SK-N-SH (cell line): ENCODE results near the gene TTYH3.

ENCODE experiments used
- ELF1 ChIP-seq: IDR thresholded peaks from 2 replicates; pipeline ENCODE4 v1.4.0; 2012
- EP300 ChIP-seq, 2 experiments: IDR thresholded peaks; 2 replicates each; pipeline versions ENCODE4 v1.4.0 to v1.6.1; 2012; ENCODE audit warnings: borderline replicate concordance in 1 of 2, low read depth in 1 of 2, low read length in 1 of 2
- EZH2phosphoT487 ChIP-seq: fragments of 200-600 bp; sonication (generic); IDR thresholded peaks from 2 replicates; pipeline ENCODE4 v1.6.1; 2017; ENCODE audit warnings: low read depth, mixed run types, mild to moderate bottlenecking, antibody characterized with exemption, moderate library complexity, borderline replicate concordance
- GABPA ChIP-seq: IDR thresholded peaks from 2 replicates; pipeline ENCODE4 v1.4.0; 2012; ENCODE audit warnings: low read depth, mild to moderate bottlenecking
- NRF1 ChIP-seq: IDR thresholded peaks from 2 replicates; pipeline ENCODE4 v1.6.1; 2012; ENCODE audit warnings: low read depth, mild to moderate bottlenecking, low read length
- POLR2AphosphoS5 ChIP-seq: IDR thresholded peaks from 2 replicates; pipeline ENCODE4 v1.6.1; 2012; ENCODE audit warnings: low read depth, low read length
- RAD21 ChIP-seq: IDR thresholded peaks from 2 replicates; pipeline ENCODE4 v1.6.1; 2012; ENCODE audit warnings: mild to moderate bottlenecking, low read length
- RFX5 ChIP-seq: IDR thresholded peaks from 2 replicates; pipeline ENCODE4 v1.6.1; 2012; ENCODE audit warnings: mild to moderate bottlenecking, improper control_type of control experiment, low read length
- TAF1 ChIP-seq: IDR thresholded peaks from 2 replicates; pipeline ENCODE4 v1.6.1; 2012; ENCODE audit warnings: low read depth, mild to moderate bottlenecking, low read length, moderate library complexity, borderline replicate concordance
- TF ChIP-seq, protein P1 (sequence below): fragments of 200-600 bp; sonication (generic); IDR thresholded peaks from 2 replicates; pipeline ENCODE4 v1.6.1; 2017; ENCODE audit warnings: antibody characterized with exemption, mild to moderate bottlenecking, moderate library complexity
- TF ChIP-seq, protein P2 (sequence below): IDR thresholded peaks from 2 replicates; pipeline ENCODE4 v1.6.1; 2012; ENCODE audit warnings: mild to moderate bottlenecking, low read depth, low read length, moderate library complexity
- TF ChIP-seq, protein P3 (sequence below): IDR thresholded peaks from 2 replicates; pipeline ENCODE4; 2012

DNA sequence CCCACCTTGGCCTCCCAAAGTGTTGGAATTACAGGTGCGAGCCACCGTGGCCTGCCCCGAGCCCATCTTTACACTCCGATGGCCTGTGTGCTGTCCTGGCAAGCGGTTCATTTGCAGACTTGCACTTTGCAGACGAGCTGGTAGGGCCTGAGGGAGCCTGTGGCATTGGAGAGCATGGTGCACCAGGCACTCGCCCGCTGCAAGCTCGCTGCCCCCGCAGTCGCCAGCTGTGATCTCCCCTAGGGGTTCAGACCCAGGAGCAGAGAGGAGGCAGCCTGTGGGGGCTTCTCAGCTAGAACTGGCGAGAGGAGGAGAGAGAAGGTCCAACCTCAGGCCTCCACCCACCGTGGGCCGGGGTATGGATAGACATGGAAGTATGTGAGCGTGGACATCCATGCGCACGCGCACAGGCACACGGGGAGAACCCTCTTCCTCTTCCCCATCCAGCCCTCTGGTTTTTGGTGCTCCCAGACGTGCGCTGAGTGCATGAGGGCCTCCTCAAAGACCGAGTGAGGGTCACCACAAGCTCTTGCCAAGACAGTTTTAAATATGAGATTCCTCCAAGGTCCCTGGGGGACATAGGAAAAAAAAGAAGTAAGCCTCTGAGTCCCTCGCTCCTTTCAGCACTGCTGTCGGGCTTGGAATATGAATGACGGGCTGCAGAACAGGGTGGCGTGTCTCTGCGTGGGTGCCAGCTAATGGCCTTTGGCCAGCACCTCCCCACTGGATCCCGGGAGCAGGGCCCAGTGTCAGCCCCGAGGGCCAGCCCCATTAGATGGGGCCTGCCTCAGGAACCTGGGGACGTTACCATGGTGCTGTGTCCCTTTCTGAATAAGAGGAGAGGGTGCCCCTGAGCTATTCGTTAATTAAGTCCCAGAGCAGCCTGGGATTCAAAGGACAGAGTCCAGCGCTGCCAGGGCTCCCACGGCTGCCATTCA is 15.1 kb upstream of the TTYH3 start:
- TF ChIP-seq POLR2AphosphoS5 (no peak), RFX5 (no peak), EZH2phosphoT487 (no peak), RAD21 (no peak), EP300 (IDR thresholded peaks at IDR 0.05; ENCODE audit: borderline replicate concordance in 1 of 2, low read depth in 1 of 2, low read length in 1 of 2) (no peak), ELF1 (no peak), NRF1 (no peak), TAF1 (no peak), GABPA (no peak)
- TF ChIP-seq, protein P1, sequence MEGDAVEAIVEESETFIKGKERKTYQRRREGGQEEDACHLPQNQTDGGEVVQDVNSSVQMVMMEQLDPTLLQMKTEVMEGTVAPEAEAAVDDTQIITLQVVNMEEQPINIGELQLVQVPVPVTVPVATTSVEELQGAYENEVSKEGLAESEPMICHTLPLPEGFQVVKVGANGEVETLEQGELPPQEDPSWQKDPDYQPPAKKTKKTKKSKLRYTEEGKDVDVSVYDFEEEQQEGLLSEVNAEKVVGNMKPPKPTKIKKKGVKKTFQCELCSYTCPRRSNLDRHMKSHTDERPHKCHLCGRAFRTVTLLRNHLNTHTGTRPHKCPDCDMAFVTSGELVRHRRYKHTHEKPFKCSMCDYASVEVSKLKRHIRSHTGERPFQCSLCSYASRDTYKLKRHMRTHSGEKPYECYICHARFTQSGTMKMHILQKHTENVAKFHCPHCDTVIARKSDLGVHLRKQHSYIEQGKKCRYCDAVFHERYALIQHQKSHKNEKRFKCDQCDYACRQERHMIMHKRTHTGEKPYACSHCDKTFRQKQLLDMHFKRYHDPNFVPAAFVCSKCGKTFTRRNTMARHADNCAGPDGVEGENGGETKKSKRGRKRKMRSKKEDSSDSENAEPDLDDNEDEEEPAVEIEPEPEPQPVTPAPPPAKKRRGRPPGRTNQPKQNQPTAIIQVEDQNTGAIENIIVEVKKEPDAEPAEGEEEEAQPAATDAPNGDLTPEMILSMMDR = no peak
- TF ChIP-seq, protein P2, sequence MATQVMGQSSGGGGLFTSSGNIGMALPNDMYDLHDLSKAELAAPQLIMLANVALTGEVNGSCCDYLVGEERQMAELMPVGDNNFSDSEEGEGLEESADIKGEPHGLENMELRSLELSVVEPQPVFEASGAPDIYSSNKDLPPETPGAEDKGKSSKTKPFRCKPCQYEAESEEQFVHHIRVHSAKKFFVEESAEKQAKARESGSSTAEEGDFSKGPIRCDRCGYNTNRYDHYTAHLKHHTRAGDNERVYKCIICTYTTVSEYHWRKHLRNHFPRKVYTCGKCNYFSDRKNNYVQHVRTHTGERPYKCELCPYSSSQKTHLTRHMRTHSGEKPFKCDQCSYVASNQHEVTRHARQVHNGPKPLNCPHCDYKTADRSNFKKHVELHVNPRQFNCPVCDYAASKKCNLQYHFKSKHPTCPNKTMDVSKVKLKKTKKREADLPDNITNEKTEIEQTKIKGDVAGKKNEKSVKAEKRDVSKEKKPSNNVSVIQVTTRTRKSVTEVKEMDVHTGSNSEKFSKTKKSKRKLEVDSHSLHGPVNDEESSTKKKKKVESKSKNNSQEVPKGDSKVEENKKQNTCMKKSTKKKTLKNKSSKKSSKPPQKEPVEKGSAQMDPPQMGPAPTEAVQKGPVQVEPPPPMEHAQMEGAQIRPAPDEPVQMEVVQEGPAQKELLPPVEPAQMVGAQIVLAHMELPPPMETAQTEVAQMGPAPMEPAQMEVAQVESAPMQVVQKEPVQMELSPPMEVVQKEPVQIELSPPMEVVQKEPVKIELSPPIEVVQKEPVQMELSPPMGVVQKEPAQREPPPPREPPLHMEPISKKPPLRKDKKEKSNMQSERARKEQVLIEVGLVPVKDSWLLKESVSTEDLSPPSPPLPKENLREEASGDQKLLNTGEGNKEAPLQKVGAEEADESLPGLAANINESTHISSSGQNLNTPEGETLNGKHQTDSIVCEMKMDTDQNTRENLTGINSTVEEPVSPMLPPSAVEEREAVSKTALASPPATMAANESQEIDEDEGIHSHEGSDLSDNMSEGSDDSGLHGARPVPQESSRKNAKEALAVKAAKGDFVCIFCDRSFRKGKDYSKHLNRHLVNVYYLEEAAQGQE = no peak
- TF ChIP-seq, protein P3, sequence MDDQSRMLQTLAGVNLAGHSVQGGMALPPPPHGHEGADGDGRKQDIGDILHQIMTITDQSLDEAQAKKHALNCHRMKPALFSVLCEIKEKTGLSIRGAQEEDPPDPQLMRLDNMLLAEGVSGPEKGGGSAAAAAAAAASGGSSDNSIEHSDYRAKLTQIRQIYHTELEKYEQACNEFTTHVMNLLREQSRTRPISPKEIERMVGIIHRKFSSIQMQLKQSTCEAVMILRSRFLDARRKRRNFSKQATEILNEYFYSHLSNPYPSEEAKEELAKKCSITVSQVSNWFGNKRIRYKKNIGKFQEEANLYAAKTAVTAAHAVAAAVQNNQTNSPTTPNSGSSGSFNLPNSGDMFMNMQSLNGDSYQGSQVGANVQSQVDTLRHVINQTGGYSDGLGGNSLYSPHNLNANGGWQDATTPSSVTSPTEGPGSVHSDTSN = no peak
